HS-5 (cell line): ENCODE measurements around the gene HNRNPC.
"Not testable (repeated sequence)": the region's sequence is repeated elsewhere in the genome, so short reads cannot be mapped to it uniquely, and the experiment has no call there.

Source experiments
- DNase-seq: peaks from one replicate; pipeline ENCODE4 v3.0.0-alpha.2; 2012; ENCODE audit warnings: low read depth

HNRNPC gene

DNA sequence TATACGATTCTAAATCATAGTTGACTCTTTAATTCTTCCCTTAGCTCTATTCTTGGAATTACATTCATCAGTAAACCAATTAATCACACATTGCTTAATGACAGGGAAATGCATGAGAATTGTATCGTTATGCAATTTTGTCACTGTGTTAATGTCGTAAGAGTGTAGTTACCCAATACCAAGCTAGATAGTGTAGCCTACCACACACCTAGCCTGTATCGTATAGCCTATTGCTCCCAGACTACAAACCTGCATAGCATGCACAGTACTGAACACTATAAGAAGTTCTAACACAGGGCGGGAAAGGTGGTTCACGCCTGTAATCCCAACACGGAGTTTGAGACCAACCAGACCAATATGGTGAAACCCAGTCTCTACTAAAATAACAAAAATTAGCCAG is 24.7 kb downstream of the HNRNPC start:
- DNase-seq = no peak

DNA sequence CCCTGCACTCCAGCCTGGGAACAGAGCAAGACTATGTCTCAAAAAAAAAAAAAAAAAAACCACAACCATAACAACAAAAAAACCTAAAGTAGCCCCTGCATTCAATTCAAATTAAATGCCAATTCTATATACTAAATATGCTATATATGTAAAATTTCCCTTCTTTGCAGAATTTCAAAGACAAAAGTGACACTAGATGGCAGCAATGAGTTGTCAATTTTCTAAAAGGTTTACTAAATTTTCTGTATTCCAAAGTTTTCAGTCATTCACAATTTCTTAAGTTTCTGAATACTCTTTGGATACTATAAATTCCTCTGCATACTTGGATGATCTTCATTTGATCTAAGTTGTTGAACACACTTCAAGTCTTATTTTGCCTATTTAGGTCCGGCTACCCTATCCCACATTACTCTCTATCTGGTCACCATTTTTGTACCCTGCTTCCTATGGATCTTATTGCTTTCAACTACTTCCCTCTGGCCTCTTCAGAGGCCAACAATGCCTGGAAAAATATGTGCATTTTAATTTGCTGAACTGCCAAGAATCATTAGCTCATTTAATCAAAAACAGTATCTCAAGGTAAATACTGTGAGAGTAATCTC is 27.9 kb downstream of the HNRNPC start:
- no peak for DNase-seq

DNA sequence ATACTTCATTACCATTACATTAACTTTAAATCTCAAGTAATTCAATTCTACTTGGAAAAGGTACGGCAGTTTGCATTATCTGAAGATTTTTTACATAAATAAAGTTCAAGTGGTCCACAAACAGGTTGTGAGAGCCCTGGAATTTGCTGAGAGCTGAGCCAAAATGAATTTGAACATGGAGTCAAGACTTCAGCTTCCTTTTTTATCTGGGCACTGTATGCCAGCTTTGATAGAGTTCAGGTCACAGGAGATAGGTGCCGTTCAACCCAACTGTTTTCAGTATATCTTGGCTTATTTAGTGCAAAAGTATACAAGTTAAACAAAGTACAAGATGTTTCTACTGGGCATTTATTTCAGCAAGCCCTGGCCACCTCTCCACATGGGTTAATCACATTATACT is 28.8 kb downstream of the HNRNPC start:
- DNase-seq = no peak

DNA sequence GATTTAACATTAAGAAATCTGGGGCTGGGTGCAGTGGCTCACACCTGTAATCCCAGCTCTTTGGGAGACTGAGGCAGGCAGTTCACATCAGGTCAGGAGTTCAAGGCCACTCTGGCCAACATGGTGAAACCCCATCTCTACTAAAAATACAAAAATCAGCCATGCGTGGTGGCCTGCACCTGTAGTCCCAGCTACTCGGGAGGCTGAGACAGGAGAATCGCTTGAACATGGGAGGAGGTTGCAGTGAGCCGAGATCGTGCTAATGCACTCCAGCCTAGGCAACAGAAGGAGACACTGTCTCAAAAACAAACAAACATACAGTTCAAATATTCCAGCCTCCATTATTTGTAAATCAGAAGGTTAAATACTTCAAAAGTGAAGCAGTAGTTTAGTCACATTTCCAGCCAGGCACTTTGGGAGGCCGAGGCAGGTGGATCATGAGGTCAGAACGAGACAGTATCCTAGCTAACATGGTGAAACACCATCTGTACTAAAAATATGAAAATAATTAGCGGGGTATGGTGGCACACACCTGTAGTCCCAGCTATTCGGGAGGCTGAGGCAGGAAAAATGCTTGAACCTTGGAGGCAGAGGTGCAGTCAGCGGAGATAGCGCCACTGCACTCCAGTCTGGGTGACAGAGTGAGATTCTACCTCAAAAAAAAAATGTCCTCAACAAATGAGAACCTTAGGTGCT is 30.3 kb downstream of the HNRNPC start:
- DNase-seq = no peak

DNA sequence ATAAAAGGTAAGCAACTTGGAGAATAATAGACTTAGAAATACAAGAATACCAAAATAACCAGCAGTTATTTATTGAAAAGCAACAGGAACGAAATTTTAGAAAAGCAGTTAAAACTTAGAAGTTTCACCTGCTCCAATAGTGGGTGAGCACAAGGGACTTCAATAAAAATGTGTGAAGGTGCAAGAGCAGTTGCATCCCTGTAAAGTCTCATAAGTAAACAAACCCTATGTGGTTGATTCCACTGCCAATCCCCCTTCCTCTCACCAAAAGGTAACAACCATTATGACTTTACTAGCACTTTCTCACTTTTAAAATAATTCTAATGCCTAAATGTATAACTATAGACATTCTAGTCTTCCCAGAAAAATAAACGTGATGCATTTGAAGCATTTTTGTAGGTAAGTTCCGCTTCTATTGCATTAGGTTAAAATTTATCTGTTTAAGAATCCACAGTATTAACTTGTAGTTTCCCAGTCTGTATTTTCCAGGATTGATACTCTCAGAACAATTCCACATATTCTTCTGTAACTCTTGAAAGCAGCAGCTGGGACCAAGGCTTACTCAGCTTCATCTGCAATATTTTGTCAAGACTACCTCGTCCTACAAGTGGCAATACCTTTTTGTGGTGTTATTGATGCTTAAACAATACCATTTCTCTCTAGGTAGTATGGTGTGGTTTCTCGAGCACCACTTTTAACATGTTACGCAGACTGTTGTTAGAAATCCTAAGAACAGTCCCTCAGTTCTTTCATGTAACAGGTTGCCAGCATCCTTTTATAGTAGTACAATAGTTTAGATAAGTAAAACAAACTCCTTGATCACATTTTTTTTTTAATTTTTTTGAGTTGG is 32.1 kb downstream of the HNRNPC start:
- no peak for DNase-seq

DNA sequence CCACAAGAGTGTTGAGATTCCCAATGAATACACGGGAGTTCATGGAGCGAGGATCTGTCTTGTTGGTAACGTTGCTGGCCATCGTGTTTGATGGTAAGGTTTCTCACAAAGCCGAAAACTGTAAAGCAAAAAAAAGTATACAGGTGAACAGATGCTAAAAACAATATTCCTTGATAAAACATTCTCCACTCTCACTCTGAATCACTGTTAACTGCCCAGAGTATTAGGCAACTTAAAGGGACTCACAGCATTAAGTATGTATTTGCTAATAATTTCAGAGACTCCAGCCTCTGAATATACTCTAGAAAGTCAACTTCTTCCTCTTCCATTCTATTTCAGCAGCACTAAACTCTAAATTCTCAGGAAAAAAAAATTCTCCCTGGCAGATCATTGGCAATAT is 35.1 kb downstream of the HNRNPC start:
- no peak for DNase-seq

DNA sequence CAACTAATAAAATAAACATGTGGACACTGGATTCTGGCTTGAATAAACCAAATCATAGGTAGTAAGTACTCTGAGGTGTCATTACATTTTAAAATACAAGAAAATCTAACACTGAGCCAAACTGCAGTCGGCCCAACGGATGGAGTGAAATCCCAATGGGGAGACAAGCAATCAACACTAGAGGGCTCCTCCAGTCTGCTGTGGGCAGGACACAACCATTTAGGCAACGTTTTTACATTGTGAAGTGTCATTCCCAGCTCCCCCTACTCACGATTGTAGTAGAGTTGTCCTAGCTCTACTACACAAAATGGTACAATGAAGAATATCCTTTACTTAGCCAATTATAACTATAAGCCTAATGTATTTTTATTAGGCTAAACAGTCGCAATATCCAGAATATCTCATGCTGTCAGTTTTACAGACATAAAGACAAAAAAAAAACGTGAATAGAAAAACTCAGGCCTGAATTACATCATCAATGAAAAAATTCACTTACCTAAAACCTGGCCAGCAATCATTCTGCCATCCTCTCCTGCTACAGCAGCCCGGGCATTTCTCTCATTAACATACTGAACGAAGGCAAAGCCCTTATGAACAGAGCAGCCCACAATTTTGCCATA is 35.7 kb downstream of the HNRNPC start:
- DNase-seq = no peak

DNA sequence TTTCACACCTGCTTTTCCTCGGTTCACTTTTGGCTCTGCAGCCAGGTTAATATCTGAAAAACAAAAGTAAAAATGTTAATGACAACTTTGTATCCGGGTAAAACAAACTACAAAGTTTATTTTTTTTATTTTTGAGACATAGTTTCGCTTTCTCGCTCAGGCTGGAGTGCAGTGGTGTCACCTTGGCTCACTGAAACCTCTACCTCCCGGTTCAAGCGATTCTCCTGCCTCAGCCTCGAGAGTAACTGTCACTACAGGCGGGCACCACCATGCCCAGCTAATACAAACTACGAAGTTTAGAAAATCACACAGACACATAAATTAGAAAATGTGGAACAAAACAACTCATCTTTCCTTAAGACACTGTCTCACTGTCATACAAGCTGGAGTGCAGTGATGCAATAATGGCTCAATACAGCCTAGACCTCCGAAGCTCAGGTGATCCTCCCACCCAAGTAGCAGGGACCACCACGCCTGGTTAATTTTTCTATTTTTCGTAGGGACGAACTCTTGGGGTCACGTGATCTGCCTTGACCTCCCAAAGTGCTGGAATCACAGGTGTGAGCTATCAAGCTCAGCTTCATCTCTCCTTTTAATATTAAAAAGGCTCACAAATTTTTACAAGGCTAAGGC is 38.1 kb downstream of the HNRNPC start:
- no peak for DNase-seq

DNA sequence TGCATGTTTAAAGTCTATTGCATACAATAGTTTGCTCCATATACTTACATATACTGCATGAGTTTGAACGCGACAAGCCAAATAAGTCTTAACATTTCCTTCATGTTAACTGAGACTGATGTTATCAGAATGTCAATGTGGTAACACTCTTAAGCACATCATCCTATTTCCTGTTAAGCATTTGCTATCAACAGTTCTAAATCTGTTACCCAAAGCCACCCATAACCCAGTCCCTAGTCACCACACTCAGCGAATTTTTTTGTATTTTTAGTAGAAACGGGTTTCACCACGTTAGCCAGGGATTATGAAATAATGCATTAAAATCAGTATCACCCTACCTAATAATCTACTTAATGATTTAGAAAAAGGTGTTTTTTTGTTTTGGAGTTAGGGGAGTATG is 39.4 kb downstream of the HNRNPC start:
- no peak for DNase-seq

DNA sequence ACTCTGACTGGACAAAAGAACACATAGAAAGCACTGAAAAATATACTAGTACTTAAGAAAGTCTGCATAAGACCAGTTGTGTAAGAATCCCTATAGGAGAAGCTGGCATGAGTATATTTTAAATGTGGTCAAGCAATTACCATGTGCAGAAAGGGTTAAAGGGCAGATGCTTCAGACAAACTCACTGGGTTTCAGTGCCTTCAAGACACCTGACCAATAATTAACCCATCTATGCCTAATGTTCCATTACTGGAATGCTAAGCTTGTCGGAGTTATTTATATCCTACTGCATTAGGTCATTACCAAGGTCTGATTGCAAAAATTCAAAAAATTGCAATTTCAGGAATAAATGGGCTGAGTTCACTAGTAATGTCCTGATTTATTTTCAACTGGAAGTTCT is 41.3 kb downstream of the HNRNPC start:
- DNase-seq = no peak

DNA sequence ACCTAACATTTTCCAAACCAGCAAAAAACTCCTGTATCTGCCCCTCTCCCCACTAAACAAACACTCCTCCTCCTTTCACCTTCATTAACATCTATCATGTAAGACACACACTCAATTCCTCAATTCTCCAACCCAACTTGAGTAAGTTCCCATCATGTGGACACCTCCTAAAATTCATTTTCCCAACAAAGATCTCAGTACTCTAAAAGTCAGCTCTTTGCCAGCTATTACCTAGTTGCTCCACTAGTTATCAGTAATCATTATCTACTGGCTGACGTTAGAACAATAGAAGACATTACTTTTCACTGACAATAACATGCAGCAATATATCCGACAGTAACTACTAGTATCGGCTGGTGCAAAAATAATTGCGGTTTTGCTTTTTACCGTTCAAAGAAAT is 42.1 kb downstream of the HNRNPC start:
- no peak for DNase-seq

DNA sequence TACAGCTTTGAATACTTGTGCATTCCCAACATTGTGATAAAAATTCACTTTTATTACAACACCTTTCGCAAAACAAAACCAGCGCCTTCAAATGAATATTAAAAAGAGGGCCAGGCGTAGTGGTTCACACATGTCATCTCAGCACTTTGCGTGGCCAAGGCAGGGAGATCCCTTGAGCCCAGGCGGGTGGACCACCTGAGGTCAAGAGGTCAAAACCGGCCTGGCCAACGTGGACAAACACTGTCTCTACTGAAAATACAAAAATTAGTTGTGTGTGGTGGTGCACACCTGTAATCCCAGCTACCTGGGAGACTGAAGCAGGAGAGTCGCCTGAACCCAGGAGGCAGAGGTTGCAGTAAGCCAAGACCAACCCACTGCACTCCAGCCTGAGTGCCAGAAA is 42.8 kb downstream of the HNRNPC start:
- DNase-seq = no peak

DNA sequence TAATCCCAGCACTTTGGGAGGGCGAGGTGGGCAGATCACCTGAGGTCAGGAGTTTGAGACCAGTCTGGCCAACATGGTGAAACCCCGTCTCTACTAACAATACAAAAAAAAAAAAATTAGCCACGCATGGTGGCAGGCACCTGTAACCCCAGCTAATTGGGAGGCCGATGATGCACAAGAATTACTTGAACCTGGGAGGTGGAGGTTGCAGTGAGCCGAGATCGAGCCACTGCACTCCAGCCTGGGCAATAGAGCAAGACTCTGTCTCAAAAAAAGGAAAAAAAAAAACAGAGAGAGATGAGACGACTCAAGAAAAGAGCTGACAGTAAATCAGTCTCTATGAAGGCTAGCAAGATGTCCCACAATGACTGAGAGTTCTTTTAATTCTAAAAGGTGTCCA is 44.1 kb downstream of the HNRNPC start:
- DNase-seq = not testable (repeated sequence)

DNA sequence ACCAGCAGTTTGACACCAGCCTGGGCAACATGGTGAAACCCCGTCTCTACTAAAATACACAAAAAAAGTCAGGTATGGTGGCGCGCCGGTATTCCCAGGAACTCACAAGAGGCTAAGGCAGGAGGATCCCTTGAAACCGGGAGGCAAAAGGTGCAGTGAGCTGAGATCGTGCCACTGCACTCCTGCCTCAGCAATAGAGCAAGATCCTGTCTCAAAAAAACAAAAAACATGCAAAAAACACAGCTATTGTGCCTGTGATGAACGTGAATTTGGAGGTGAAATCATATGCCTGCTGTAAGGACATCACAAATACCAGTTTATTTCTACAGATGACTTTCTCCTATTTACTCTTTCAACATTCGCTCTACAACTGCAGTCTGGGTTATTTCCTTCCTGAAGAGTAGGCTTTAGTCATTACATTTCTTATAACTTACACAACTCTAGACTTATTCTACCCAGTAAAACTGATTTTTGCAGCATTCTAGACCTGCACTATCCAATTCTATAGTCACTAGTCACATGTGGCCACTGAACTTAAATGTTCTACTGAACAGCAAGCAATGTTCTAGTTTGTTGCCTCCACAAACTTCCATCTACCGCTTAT is 48.3 kb downstream of the HNRNPC start:
- DNase-seq = no peak

DNA sequence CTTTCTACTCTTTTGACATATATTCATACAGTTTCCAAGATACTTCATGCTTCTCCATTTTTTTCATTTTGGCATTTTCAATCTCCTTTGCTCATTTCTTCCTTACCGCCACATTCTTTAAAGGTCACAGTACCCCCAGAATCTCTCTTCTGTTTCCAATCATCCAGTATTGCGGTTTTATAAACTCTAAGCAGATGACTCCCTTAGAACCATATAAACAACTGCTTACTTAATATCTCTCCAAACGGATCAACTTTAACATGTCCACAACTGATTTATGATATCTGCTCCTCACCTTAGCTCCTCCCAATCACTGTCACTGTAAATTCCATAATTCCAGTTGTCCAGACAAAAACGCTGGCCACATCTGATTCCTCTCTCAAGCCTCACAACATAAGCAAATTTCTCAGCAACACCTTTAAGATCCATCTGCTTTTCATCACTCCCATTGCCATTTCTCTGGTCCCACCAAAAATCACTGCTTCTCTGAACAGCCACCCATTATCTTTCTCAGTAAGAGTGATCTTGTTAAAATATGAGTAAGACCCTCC is 49.6 kb downstream of the HNRNPC start:
- no peak for DNase-seq

DNA sequence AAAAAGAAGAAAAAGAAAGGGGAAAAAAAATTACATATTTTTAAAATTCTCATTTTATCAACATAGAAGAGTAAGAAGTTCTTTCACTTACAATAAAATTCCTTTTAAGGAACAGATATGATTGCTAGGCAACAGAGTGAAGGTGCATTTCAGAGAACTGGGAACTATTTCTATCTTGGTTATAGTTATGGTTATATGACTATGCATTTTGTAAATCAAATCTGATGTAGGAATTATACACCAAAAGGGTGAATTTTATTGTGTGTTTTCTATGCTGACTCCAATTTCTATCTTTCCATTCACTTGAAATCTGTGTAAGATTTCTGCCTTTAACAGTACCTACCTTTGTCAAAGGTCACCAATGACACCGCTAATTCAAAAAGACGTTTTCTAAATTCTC is 50.1 kb downstream of the HNRNPC start:
- DNase-seq = no peak

DNA sequence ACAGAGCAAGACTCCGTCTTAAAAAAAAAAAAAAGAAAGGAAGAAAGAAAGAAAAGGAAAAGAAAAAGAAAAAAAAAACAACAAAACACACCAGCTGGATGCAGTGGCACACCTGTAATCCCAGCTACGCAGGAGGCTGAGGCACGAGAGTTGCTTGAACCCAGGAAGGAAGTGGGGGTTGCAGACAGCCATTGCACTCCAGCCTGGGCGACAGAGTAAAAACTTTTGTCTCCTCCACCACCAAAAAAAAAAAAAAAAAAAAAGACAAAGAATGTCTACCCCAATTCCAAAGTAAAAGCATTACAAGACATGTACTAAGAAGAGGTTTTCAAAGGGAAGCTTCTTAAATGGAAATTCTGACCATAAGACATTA is 53.4 kb downstream of the HNRNPC start:
- no peak for DNase-seq

DNA sequence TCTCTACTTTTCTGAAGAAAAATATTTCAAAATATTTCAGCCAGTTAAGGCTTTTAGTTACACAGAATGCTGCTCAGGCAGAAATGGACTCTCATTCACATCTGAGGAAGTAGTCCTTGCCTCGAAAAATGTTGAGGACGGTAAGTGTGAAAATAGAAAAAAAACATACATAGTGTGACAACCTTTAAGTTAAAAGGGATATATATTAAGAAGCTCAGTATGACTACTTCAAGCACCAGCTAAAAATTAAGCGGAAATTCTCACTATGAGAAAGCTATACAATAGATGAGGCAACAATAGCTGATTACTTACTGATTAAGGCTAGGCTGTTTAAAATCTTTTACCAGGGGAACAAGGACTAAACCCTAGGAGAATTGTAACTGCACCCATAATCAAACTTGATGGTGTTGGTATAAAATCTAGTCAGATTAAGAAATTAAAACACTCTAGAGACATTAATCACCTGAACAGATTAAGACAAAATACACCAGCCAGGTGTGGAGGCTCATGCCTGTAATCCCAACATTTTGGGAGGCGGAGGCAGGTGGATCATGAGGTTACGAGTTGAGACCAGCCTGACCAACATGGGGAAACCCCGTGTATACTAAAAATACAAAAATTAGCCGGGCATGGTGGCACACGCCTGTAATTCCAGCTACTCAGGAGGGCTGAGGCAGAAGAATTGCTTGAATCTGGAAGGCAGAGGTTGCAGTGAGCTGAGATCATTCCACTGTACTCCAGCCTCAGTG is 53.9 kb downstream of the HNRNPC start:
- no peak for DNase-seq

DNA sequence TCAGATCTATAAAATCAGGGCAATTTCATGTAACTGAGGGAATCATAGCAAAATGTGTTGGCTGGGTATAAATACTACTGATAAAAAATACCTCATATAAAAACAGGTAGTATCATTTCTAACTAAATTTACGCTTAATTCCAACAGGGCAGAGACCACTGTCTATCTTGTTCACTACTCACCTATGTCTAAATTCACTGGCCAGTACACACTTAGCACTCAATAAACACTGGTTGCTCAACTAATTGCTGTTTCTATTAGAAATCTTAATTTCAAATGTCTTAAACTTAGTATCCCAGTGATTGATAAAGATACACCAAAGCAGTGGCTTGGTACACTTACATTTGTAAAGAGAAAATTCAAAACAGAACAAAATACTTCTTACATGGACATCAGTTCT is 55.6 kb downstream of the HNRNPC start:
- no peak for DNase-seq

DNA sequence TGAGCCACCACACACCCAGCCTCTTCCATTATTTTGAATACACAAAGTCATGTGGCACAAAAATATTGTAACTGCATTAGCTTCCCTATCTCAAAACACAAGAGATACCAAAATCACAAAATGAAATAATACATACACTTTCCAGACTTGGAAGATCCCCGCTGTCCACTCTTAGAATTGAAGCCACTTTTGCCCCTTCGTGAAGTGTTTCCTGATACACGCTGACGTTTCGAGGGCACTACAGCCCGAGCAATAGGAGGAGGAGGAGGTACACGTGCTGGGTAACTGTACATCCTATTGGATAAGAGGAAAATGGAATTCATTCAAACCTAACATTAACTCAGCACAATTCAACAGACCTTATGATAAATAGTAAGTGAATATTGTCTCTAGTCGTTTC is 56.4 kb downstream of the HNRNPC start:
- DNase-seq = not testable (repeated sequence)

DNA sequence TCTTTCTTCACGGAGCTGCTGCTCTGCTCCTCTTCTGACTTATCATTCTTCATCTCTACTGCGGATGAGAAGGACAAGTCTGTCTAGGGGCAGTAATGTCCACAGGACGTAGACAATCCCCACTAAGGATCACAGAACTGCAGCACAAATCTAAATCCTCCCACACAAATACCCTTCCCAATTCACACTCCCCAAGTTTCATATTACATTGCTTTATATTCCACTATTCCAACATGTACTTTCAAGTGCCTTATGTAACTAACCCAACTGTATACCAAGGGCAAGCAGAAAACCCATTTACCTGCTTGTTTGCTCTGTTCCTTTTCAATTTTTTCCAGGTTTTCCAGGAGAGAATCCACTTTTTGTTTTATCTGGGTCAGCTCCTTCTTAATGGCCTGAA is 57.7 kb downstream of the HNRNPC start:
- DNase-seq = no peak
